WTC11 (cell line): Measurements from ENCODE around the gene SLC38A11. TPM values are rescaled to one million over a fixed set of nuclear protein-coding genes. Genes with fewer than 3 reads are reported as not detected.

ENCODE experiments used
- ATAC-seq: fragments of 200-7000 bp; cut with Tn5 transposase; 2 replicates; pipeline ENCODE4 v1.10.0; 2021; ENCODE audit warnings: mild to moderate bottlenecking, moderate library complexity
- CTCF ChIA-PET: fragments of 300-600 bp; sonication (Branson Sonifier 250); formaldehyde crosslinking; loops from one replicate; lab custom pipeline; 2021; ENCODE audit warnings: antibody characterized with exemption; lab: Charles Lee
- POLR2A ChIA-PET: fragments of 350-600 bp; sonication (Branson Sonifier 250); formaldehyde crosslinking; loops from one replicate; lab custom pipeline; 2021; ENCODE audit warnings: antibody characterized with exemption; lab: Charles Lee
- DNase-seq: peaks from one replicate; pipeline ENCODE4 v3.0.0; 2021; ENCODE audit warnings: low spot score
- H3K27ac Mint-ChIP-seq: 2 replicates; pipeline ENCODE4 v1.8.0; 2021; ENCODE audit warnings: mixed read lengths
- H3K27me3 Mint-ChIP-seq: 2 replicates; pipeline ENCODE4 v1.8.0; 2021; ENCODE audit warnings: low read depth, mild to moderate bottlenecking, moderate library complexity, mixed read lengths
- H3K36me3 Mint-ChIP-seq: 2 replicates; pipeline ENCODE4 v1.8.0; 2021; ENCODE audit warnings: mixed read lengths
- H3K4me1 Mint-ChIP-seq: 2 replicates; pipeline ENCODE4 v1.8.0; 2022; ENCODE audit warnings: mixed read lengths
- H3K4me3 Mint-ChIP-seq: 2 replicates; pipeline ENCODE4 v1.8.0; 2021; ENCODE audit warnings: mild to moderate bottlenecking, moderate library complexity, mixed read lengths
- H3K9me3 Mint-ChIP-seq: 2 replicates; pipeline ENCODE4 v1.8.0; 2021; ENCODE audit warnings: mixed read lengths
- ARID4B ChIP-seq: sonication (generic); formaldehyde crosslinking; IDR thresholded peaks from 2 replicates; pipeline ENCODE4 v1.8.0; 2023; ENCODE audit warnings: missing genetic modification reagents, mild to moderate bottlenecking, borderline replicate concordance
- ESRRA ChIP-seq: sonication (generic); formaldehyde crosslinking; IDR thresholded peaks from 2 replicates; pipeline ENCODE4 v1.8.1; 2022; ENCODE audit warnings: mild to moderate bottlenecking, missing genetic modification reagents, borderline replicate concordance
- MXD4 ChIP-seq: fragments of 250-450 bp; sonication (Bioruptor Pico); IDR thresholded peaks from 2 replicates; pipeline ENCODE4 v1.8.0; 2021; ENCODE audit warnings: mild to moderate bottlenecking, moderate library complexity, borderline replicate concordance
- RELA ChIP-seq: sonication (generic); formaldehyde crosslinking; IDR thresholded peaks from 2 replicates; pipeline ENCODE4 v1.8.1; 2022; ENCODE audit warnings: missing genetic modification reagents, mild to moderate bottlenecking, borderline replicate concordance
- SMAD4 ChIP-seq: sonication (generic); formaldehyde crosslinking; IDR thresholded peaks from 2 replicates; pipeline ENCODE4 v1.8.0; 2022; ENCODE audit warnings: mild to moderate bottlenecking, missing genetic modification reagents
- ZBTB21 ChIP-seq: sonication (generic); formaldehyde crosslinking; IDR thresholded peaks from 2 replicates; pipeline ENCODE4 v1.8.1; 2023; ENCODE audit warnings: mild to moderate bottlenecking, missing genetic modification reagents, borderline replicate concordance
- ZBTB43 ChIP-seq: sonication (generic); formaldehyde crosslinking; IDR thresholded peaks from 2 replicates; pipeline ENCODE4 v1.8.1; 2023; ENCODE audit warnings: mild to moderate bottlenecking, missing genetic modification reagents
- ZNF121 ChIP-seq: sonication (generic); formaldehyde crosslinking; IDR thresholded peaks from 2 replicates; pipeline ENCODE4 v1.8.0; 2023; ENCODE audit warnings: missing genetic modification reagents
- ZNF138 ChIP-seq: sonication (generic); formaldehyde crosslinking; conservative IDR thresholded peaks from 2 replicates; pipeline ENCODE4 v1.8.1; 2022; ENCODE audit warnings: mild to moderate bottlenecking, moderate library complexity, missing genetic modification reagents
- ZNF512 ChIP-seq: sonication (generic); formaldehyde crosslinking; IDR thresholded peaks from 2 replicates; pipeline ENCODE4 v1.8.1; 2022; ENCODE audit warnings: missing genetic modification reagents, borderline replicate concordance
- ZSCAN18 ChIP-seq: fragments of 250-450 bp; sonication (Bioruptor Pico); IDR thresholded peaks from 2 replicates; pipeline ENCODE4 v2.1.2; 2022; ENCODE audit warnings: mild to moderate bottlenecking, moderate library complexity
- total RNA-seq: library from RNA; stranded (reverse); gene quantifications from 3 replicates; pipeline ENCODE4 v1.2.3, GENCODE V29; 2021
- TF ChIP-seq, protein P1 (sequence below): sonication (generic); formaldehyde crosslinking; IDR thresholded peaks from 2 replicates; pipeline ENCODE4 v1.8.1; 2023; ENCODE audit warnings: mild to moderate bottlenecking, moderate library complexity, missing genetic modification reagents
- TF ChIP-seq, protein P2 (sequence below): sonication (generic); formaldehyde crosslinking; IDR thresholded peaks from 2 replicates; pipeline ENCODE4 v1.8.1; 2022; ENCODE audit warnings: mild to moderate bottlenecking, missing genetic modification reagents, moderate library complexity, borderline replicate concordance

Gene SLC38A11
- total RNA-seq, 1 experiment from 2014 or later = not detected

- POLR2A ChIA-PET = no interaction called here
- CTCF ChIA-PET = no interaction called here
- H3K4me3 Mint-ChIP-seq = no peak overlapping the region
These were observed 108.0 kb downstream of the SLC38A11 start for GRCh38 chr2:164847291-164847690.

More at GRCh38 chr2:164847291-164847690, 108.0 kb downstream of the SLC38A11 start:
- no peaks in the 10 kb centered on the region for H3K27me3 Mint-ChIP-seq
- no peak for DNase-seq
- H3K4me1 Mint-ChIP-seq = peaks cover 9% of the 10 kb centered on the region
- no peak for ATAC-seq
- H3K9me3 Mint-ChIP-seq = no peaks in the 10 kb centered on the region
- no peaks in the 10 kb centered on the region for H3K36me3 Mint-ChIP-seq
- H3K27ac Mint-ChIP-seq = no peak overlapping the region
- TF ChIP-seq RELA (CRISPR knock-in tag) = no peak
- TF ChIP-seq ARID4B (CRISPR knock-in tag) = no peak
- no peak for TF ChIP-seq SMAD4
- no peak for TF ChIP-seq ZNF121 (CRISPR knock-in tag)
- TF ChIP-seq MXD4 (CRISPR knock-in tag) = no peak
- TF ChIP-seq, protein P1, sequence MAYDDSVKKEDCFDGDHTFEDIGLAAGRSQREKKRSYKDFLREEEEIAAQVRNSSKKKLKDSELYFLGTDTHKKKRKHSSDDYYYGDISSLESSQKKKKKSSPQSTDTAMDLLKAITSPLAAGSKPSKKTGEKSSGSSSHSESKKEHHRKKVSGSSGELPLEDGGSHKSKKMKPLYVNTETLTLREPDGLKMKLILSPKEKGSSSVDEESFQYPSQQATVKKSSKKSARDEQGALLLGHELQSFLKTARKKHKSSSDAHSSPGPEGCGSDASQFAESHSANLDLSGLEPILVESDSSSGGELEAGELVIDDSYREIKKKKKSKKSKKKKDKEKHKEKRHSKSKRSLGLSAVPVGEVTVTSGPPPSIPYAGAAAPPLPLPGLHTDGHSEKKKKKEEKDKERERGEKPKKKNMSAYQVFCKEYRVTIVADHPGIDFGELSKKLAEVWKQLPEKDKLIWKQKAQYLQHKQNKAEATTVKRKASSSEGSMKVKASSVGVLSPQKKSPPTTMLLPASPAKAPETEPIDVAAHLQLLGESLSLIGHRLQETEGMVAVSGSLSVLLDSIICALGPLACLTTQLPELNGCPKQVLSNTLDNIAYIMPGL (CRISPR knock-in tag) = no peak
- TF ChIP-seq ZNF512 = no peak
- TF ChIP-seq, protein P2, sequence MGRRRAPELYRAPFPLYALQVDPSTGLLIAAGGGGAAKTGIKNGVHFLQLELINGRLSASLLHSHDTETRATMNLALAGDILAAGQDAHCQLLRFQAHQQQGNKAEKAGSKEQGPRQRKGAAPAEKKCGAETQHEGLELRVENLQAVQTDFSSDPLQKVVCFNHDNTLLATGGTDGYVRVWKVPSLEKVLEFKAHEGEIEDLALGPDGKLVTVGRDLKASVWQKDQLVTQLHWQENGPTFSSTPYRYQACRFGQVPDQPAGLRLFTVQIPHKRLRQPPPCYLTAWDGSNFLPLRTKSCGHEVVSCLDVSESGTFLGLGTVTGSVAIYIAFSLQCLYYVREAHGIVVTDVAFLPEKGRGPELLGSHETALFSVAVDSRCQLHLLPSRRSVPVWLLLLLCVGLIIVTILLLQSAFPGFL = no peak
- TF ChIP-seq ZBTB21 (CRISPR knock-in tag) = no peak
- no peak for TF ChIP-seq ZBTB43 (CRISPR knock-in tag)
- no peak for TF ChIP-seq ZNF138 (CRISPR knock-in tag)
- TF ChIP-seq ZSCAN18 (CRISPR knock-in tag) = no peak
- no peak for TF ChIP-seq ESRRA (CRISPR knock-in tag)
